NB4 (cell line): ENCODE data around the gene CCDC152.

ENCODE experiments used
- DNase-seq: peaks from one replicate; pipeline ENCODE4 v3.0.0; 2010; ENCODE audit warnings: low read depth
- H3K4me3 ChIP-seq: one replicate; pipeline ENCODE4 v1.5.1; 2011; ENCODE audit warnings: mild to moderate bottlenecking, low read depth, low read length, moderate library complexity
- MYC ChIP-seq: IDR thresholded peaks from 2 replicates; pipeline ENCODE4 v1.6.1; 2011; ENCODE audit warnings: low read depth, low read length
- POLR2A ChIP-seq: IDR thresholded peaks from 2 replicates; pipeline ENCODE4 v1.6.1; 2011; ENCODE audit warnings: mild to moderate bottlenecking; ENCODE audit not compliant: insufficient read length; ENCODE audit errors: extremely low read depth
- TF ChIP-seq, protein P1 (sequence below): IDR thresholded peaks from one replicate; pipeline ENCODE4 v1.5.1; 2012; ENCODE audit warnings: low read depth, low read length
- TF ChIP-seq, protein P2 (sequence below): IDR thresholded peaks from 2 replicates; pipeline ENCODE4 v1.6.1; 2011; ENCODE audit warnings: low read depth, low read length

CCDC152 gene

GRCh38 chr5:42800748-42801330 is 44.2 kb downstream of the CCDC152 start:
- no peak for DNase-seq
- H3K4me3 ChIP-seq: no peak overlapping the region
- TF ChIP-seq MYC (no peak), POLR2A (no peak)
- TF ChIP-seq, protein P1, sequence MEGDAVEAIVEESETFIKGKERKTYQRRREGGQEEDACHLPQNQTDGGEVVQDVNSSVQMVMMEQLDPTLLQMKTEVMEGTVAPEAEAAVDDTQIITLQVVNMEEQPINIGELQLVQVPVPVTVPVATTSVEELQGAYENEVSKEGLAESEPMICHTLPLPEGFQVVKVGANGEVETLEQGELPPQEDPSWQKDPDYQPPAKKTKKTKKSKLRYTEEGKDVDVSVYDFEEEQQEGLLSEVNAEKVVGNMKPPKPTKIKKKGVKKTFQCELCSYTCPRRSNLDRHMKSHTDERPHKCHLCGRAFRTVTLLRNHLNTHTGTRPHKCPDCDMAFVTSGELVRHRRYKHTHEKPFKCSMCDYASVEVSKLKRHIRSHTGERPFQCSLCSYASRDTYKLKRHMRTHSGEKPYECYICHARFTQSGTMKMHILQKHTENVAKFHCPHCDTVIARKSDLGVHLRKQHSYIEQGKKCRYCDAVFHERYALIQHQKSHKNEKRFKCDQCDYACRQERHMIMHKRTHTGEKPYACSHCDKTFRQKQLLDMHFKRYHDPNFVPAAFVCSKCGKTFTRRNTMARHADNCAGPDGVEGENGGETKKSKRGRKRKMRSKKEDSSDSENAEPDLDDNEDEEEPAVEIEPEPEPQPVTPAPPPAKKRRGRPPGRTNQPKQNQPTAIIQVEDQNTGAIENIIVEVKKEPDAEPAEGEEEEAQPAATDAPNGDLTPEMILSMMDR: no peak
- TF ChIP-seq, protein P2, sequence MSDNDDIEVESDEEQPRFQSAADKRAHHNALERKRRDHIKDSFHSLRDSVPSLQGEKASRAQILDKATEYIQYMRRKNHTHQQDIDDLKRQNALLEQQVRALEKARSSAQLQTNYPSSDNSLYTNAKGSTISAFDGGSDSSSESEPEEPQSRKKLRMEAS: no peak

GRCh38 chr5:42801516-42802166 is 45.0 kb downstream of the CCDC152 start:
- DNase-seq: no peak
- TF ChIP-seq MYC (no peak), POLR2A (no peak)
- TF ChIP-seq, protein P2: no peak
- TF ChIP-seq, protein P1: no peak
- H3K4me3 ChIP-seq: no peak overlapping the region

DNA sequence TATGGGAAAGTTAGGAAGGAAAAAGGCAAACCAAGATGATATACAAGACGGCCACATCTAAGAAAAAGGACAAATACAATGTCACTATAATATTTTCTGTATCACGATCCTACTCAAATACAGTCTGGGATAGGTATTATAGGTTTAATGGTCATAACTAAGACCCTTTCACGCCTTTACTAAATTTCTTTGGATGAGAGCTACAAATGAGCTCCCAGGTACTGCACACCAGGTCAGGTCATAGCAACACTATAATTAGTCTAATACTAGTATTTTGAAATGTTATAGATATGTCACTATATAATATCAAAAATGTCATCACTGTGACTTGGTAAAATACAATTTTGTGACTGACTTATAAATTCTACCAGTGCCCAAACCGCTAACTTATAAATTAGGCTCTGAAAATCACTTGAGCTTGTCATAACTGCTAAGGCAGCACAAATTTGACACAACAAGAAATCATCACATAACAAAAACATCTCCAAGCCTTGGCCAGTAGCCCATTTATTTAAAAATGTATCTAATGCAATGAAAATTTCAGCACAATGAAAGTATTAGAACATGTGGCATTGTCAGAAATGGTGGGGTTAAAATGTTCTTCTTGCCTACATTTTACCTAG is 48.2 kb downstream of the CCDC152 start:
- DNase-seq: no peak
- TF ChIP-seq POLR2A (no peak), MYC (no peak)
- TF ChIP-seq, protein P1: no peak
- TF ChIP-seq, protein P2: no peak
- H3K4me3 ChIP-seq: no peak overlapping the region

GRCh38 chr5:42806004-42806700 is 49.5 kb downstream of the CCDC152 start:
- DNase-seq: no peak
- no peak overlapping the region for H3K4me3 ChIP-seq
- TF ChIP-seq, protein P1: no peak
- TF ChIP-seq POLR2A: no peak
- TF ChIP-seq, protein P2: no peak
- no peak for TF ChIP-seq MYC

GRCh38 chr5:42806701-42807262 is 50.2 kb downstream of the CCDC152 start:
- no peak for DNase-seq
- H3K4me3 ChIP-seq: no peak overlapping the region
- TF ChIP-seq POLR2A: no peak
- TF ChIP-seq, protein P1: no peak
- TF ChIP-seq MYC: no peak
- TF ChIP-seq, protein P2: no peak
